GM23248 (cell line): ENCODE data around the gene NRDC.

Source experiments
- EZH2 ChIP-seq: fragments of 200-600 bp; sonication (generic); IDR thresholded peaks from 2 replicates; pipeline ENCODE4 v1.6.1; 2018; ENCODE audit warnings: antibody characterized with exemption, mild to moderate bottlenecking; ENCODE audit not compliant: insufficient read depth, poor library complexity, severe bottlenecking
- EZH2phosphoT487 ChIP-seq: fragments of 200-600 bp; sonication (generic); IDR thresholded peaks from 2 replicates; pipeline ENCODE4 v1.6.1; 2018; ENCODE audit warnings: antibody characterized with exemption, moderate library complexity, mild to moderate bottlenecking, low read depth; ENCODE audit not compliant: insufficient read depth

DNA sequence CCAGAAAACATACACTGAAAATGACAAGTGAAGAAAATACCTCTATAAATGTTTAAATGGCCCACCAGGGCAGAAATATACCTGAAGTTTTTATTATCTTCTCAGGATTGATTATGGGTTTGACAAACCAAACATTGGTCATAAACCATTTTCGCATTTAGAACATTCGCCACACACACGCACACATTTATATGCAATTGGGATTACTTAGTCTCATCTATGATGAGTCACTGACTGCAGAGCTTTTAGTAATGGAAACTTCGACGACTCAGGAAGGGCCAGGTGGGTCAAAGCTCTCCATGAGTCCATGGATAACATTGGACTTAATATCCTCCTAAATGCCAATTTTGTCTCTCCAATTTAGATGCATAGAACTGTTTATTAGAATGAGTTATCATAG lies 16.9 kb downstream of the NRDC start:
- no peak for TF ChIP-seq EZH2
- TF ChIP-seq EZH2phosphoT487, result no peak
